Ovary (tissue), 9 donors: ENCODE measurements around the gene AGPAT2. TPM values are rescaled to one million over a fixed set of nuclear protein-coding genes. Genes with fewer than 3 reads are reported as not detected.

Source experiments
- DNase-seq, 5 donors: peaks; one replicate each; pipeline ENCODE4 v3.0.0-alpha.2; 2019 to 2020
- H3K27ac ChIP-seq, 2 donors: fragments of 200-600 bp; one replicate each; pipeline versions ENCODE4 v1.5.1 to v1.8.0; 2019 to 2022
- H3K27me3 ChIP-seq: fragments of 200-600 bp; one replicate; pipeline ENCODE4 v1.8.0; 2022
- H3K36me3 ChIP-seq: fragments of 200-600 bp; sonication (generic); one replicate; pipeline ENCODE4 v1.5.1; 2019
- H3K4me1 ChIP-seq: one replicate; pipeline ENCODE4 v1.8.1; 2013; ENCODE audit warnings: mild to moderate bottlenecking, moderate library complexity; ENCODE audit not compliant: insufficient read depth
- H3K4me3 ChIP-seq: fragments of 200-600 bp; sonication (generic); one replicate; pipeline ENCODE4 v1.5.1; 2017
- H3K9me3 ChIP-seq, 2 donors: fragments of 200-600 bp in 1 of 2; sonication (generic) in 1 of 2; one replicate each; pipeline versions ENCODE4 v1.5.1 to v1.8.1; 2013 to 2019; ENCODE audit warnings: mild to moderate bottlenecking in 1 of 2, moderate library complexity in 1 of 2
- CTCF ChIP-seq, 3 donors: fragments of 450-650 bp in 2 of 3; fragments of 200-600 bp in 1 of 3; IDR thresholded peaks; one replicate each; pipeline versions ENCODE4 v1.5.1 to v1.8.0; 2016 to 2022; ENCODE audit warnings: antibody characterized with exemption in 3 of 3, mild to moderate bottlenecking in 1 of 3
- EP300 ChIP-seq: sonication (generic); formaldehyde crosslinking; IDR thresholded peaks from one replicate; pipeline ENCODE4 v1.6.1; 2017; ENCODE audit warnings: antibody characterized with exemption
- POLR2A ChIP-seq: fragments of 450-650 bp; IDR thresholded peaks from one replicate; pipeline ENCODE4 v1.6.1; 2017; ENCODE audit warnings: antibody characterized with exemption, mild to moderate bottlenecking, moderate library complexity
- WGBS, 3 donors: extraction: QIAGEN DNeasy Blood & Tissue Kit in 1 of 3; methylation state at CpG; one replicate each; pipeline versions ENCODE4 v1.1.5 to v1.1.7; 2013 to 2017; 5-methylcytosine and 5-hydroxymethylcytosine counted together
- intact Hi-C, 4 donors: fragments of 100-400 bp; cut with DNase I; formaldehyde crosslinking; loops; one replicate each; pipeline versions ENCODE4 v1.11.0 to v1.15.1; 2022 to 2023
- polyA plus RNA-seq, 2 donors: library from polyadenylated mRNA; stranded (reverse); fragments of 200-250 nt in 1 of 2; fragments of 350-450 nt in 1 of 2; fragmentation: Illumina TruSeq in 1 of 2; extraction: RNeasy Lipid Tissue Mini Kit (QIAGEN cat#74804) in 1 of 2; gene quantifications; one replicate each; pipeline ENCODE4 v1.2.3, GENCODE V29; 2013 to 2014
- total RNA-seq, 7 donors: library from RNA; depleted of rRNA in 2 of 7; stranded (reverse); fragments of >200 nt in 2 of 7; fragmentation: NEBNext Ultra II Directional in 3 of 7; extraction: Animal tissue kit (Norgen Biotek cat#: 25700) in 3 of 7; gene quantifications; one replicate each; pipeline versions ENCODE4 v1.1.0 to v1.2.4, GENCODE V29; 2016 to 2023
- donor health status: DM: no; HTN: no; CAD: no; lungs with moderate emphysema.
- donor health status: DM: no; HTN: no; CAD: no.
- donor health status: Bipolar disorder and iron deficiency.
- donor health status: DM: yes; HTN: yes; CAD: no.
- donor health status: DM: no; HTN: no; CAD: no.
- donor health status: DM: yes; HTN: yes; CAD: no.

Gene AGPAT2
- total and polyA plus RNA-seq, 9 donors, result 6.1 to 40.9 (median 23.9) TPM

- TF ChIP-seq CTCF (IDR thresholded peaks at IDR 0.05) (no peak), EP300 (no peak), POLR2A (no peak)
- H3K4me3 ChIP-seq, result no peak overlapping the region
- no peaks in the 10 kb centered on the region for H3K36me3 ChIP-seq
- no peak for DNase-seq
- no peaks in the 10 kb centered on the region for H3K9me3 ChIP-seq
- H3K27me3 ChIP-seq, result no peaks in the 10 kb centered on the region
- H3K27ac ChIP-seq, result no peak overlapping the region
- intact Hi-C loops, result no loop called here
- WGBS, 3 donors, result 91 to 94% (median 92%) methylated on average over 11 of the region's 11 CpGs
- no peaks in the 10 kb centered on the region for H3K4me1 ChIP-seq
Measured at GRCh38 chr9:136651860-136652259, 35.4 kb downstream of the AGPAT2 start.

DNA sequence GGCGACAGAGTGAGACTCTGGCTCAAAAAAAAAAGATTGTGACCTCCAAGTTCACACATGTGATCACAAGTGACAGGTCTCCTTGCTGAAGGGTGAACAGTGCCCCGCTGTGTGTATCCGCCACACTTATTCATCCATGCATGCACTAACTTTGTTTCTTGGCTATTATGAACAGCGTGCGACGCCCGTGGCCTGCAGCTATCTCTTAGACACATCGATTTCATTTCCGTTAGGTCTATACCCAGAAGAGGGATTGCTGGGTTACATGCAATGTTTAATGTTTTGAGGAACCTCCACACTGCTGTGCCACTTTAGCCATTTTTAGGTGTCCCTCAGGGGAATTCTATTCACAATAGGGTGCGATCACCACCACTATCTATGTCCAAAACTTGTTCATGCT lies 36.6 kb downstream of the AGPAT2 start:
- WGBS, 3 donors, result 87 to 92% (median 90%) methylated on average over 10 of the region's 10 CpGs
- no peak overlapping the region for H3K4me3 ChIP-seq
- no peak for TF ChIP-seq POLR2A
- no peak for TF ChIP-seq CTCF (IDR thresholded peaks at IDR 0.05)
- TF ChIP-seq EP300, result no peak

GRCh38 chr9:136650021-136650420 lies 37.2 kb downstream of the AGPAT2 start:
- no peak overlapping the region for H3K27ac ChIP-seq
- WGBS, 3 donors, result 94 to 95% (median 94%) methylated on average over 8 of the region's 8 CpGs
- DNase-seq, result no peak
- TF ChIP-seq CTCF (IDR thresholded peaks at IDR 0.05) (no peak), EP300 (no peak), POLR2A (no peak)
- no peaks in the 10 kb centered on the region for H3K36me3 ChIP-seq
- H3K27me3 ChIP-seq, result no peaks in the 10 kb centered on the region
- intact Hi-C loops, result no loop called here
- H3K9me3 ChIP-seq, result no peaks in the 10 kb centered on the region
- no peak overlapping the region for H3K4me3 ChIP-seq
- no peaks in the 10 kb centered on the region for H3K4me1 ChIP-seq

More for the DNA sequence above, 36.6 kb downstream of the AGPAT2 start:
- Histone ChIP-seq H3K9me3 (no peaks in the 10 kb centered on the region), H3K27me3 (no peaks in the 10 kb centered on the region), H3K4me1 (no peaks in the 10 kb centered on the region), H3K36me3 (no peaks in the 10 kb centered on the region), H3K27ac (no peak overlapping the region)
- intact Hi-C loops, result no loop called here
- no peak for DNase-seq

- intact Hi-C loops, result no loop called here
- Histone ChIP-seq H3K27ac (no peak overlapping the region), H3K36me3 (no peaks in the 10 kb centered on the region), H3K27me3 (no peaks in the 10 kb centered on the region), H3K9me3 (no peaks in the 10 kb centered on the region), H3K4me1 (peaks cover 3% of the 10 kb centered on the region), H3K4me3 (no peak overlapping the region)
- no peak for TF ChIP-seq CTCF (IDR thresholded peaks at IDR 0.05)
- no peak for TF ChIP-seq EP300
- no peak for TF ChIP-seq POLR2A
- WGBS, 3 donors, result 37 to 47% (median 40%) methylated on average over 16 of the region's 16 CpGs
- DNase-seq, result peak in 1 of 5 donors; percentile 26
Measured at GRCh38 chr9:136648751-136649150, 38.5 kb downstream of the AGPAT2 start.
